A673 (cell line): Measurements from ENCODE around the gene DNAI2. TPM values are rescaled to one million over a fixed set of nuclear protein-coding genes. Genes with fewer than 3 reads are reported as not detected.

Source experiments
- BruUV-seq: library from RNA; stranded (reverse); fragments of 400-500 nt; replicated peaks from 2 replicates; lab custom pipeline; 2021; lab: Mats Ljungman, UMichigan
- CTCF ChIA-PET: fragments of 300-600 bp; sonication (Branson Sonifier 250); formaldehyde crosslinking; loops from one replicate; lab custom pipeline; 2022; ENCODE audit warnings: antibody characterized with exemption; lab: Charles Lee
- POLR2A ChIA-PET: fragments of 300-600 bp; sonication (Branson Sonifier 250); formaldehyde crosslinking; loops from one replicate; lab custom pipeline; 2022; ENCODE audit warnings: antibody characterized with exemption; ENCODE audit not compliant: low non-redundant PET; lab: Charles Lee
- DNase-seq: peaks from one replicate; pipeline ENCODE4 v3.0.0-alpha.2; 2015; ENCODE audit warnings: low spot score
- H3K27ac ChIP-seq: fragments of 200-600 bp; sonication (generic); 2 replicates; pipeline ENCODE4 v1.5.1; 2016; ENCODE audit warnings: mixed run types, low read depth, mild to moderate bottlenecking, mixed read lengths, antibody characterized with exemption, low read length; ENCODE audit not compliant: poor library complexity, severe bottlenecking
- H3K27me3 ChIP-seq: fragments of 200-600 bp; sonication (generic); replicated peaks from 2 replicates; pipeline ENCODE4 v1.6.1; 2017; ENCODE audit warnings: mixed run types, low read depth, mild to moderate bottlenecking, mixed read lengths, antibody characterized with exemption, low read length; ENCODE audit not compliant: insufficient read depth, poor library complexity
- H3K36me3 ChIP-seq: fragments of 200-600 bp; sonication (generic); 2 replicates; pipeline ENCODE4 v1.6.1; 2016; ENCODE audit warnings: mixed run types, mild to moderate bottlenecking, mixed read lengths, antibody characterized with exemption, low read length; ENCODE audit not compliant: insufficient read depth, poor library complexity, severe bottlenecking
- H3K4me1 ChIP-seq: fragments of 200-600 bp; sonication (generic); 2 replicates; pipeline ENCODE4 v1.6.1; 2017; ENCODE audit warnings: mixed run types, mild to moderate bottlenecking, mixed read lengths, antibody characterized with exemption, low read length; ENCODE audit not compliant: insufficient read depth, poor library complexity, severe bottlenecking
- H3K4me3 ChIP-seq: fragments of 200-600 bp; sonication (generic); 2 replicates; pipeline ENCODE4 v1.5.1; 2016; ENCODE audit warnings: low read depth, mixed run types, mild to moderate bottlenecking, mixed read lengths, low read length; ENCODE audit not compliant: poor library complexity, severe bottlenecking
- H3K9me3 ChIP-seq: fragments of 200-600 bp; sonication (generic); 2 replicates; pipeline ENCODE4 v1.6.1; 2016; ENCODE audit warnings: mixed run types, low read depth, mild to moderate bottlenecking, mixed read lengths, antibody characterized with exemption, low read length; ENCODE audit not compliant: poor library complexity, severe bottlenecking
- CTCF ChIP-seq: fragments of 300-800, 200-600 bp; sonication (generic); conservative IDR thresholded peaks from 2 replicates; pipeline ENCODE4 v1.5.1; 2017; ENCODE audit warnings: low read depth, mild to moderate bottlenecking, antibody characterized with exemption, low read length, moderate library complexity, mixed read lengths
- EZH2 ChIP-seq: fragments of 200-600 bp; sonication (generic); IDR thresholded peaks from 2 replicates; pipeline ENCODE4 v1.6.1; 2017; ENCODE audit warnings: borderline replicate concordance, low read depth, mild to moderate bottlenecking, mixed read lengths, antibody characterized with exemption, low read length; ENCODE audit not compliant: poor library complexity, severe bottlenecking
- intact Hi-C: fragments of 100-400 bp; cut with micrococcal nuclease; formaldehyde crosslinking; loops from one replicate; pipeline ENCODE4 v1.10.0; 2022; ENCODE audit not compliant: unreplicated experiment
- total RNA-seq: library from RNA; stranded (reverse); gene quantifications from 2 replicates; pipeline ENCODE4 v1.2.3, GENCODE V29; 2021

DNAI2 gene
- total RNA-seq, 1 experiment from 2014 or later = not detected

- Histone ChIP-seq H3K9me3 (no peaks in the 10 kb centered on the region), H3K4me3 (no peak overlapping the region), H3K27me3 (peaks cover 3% of the 10 kb centered on the region), H3K27ac (no peak overlapping the region), H3K36me3 (no peaks in the 10 kb centered on the region), H3K4me1 (no peaks in the 10 kb centered on the region)
- CTCF ChIA-PET = no interaction called here
- TF ChIP-seq EZH2 = no peak
- TF ChIP-seq CTCF = no peak
- DNase-seq = no peak
- no TSS peak for BruUV-seq
- intact Hi-C loops = no loop called here
- POLR2A ChIA-PET = no interaction called here
Observed at GRCh38 chr17:74270333-74270732, 3.7 kb upstream of the DNAI2 start.

GRCh38 chr17:74271281-74271680 lies 2.8 kb upstream of the DNAI2 start:
- no TSS peak for BruUV-seq
- H3K36me3 ChIP-seq = no peaks in the 10 kb centered on the region
- DNase-seq = no peak
- no peaks in the 10 kb centered on the region for H3K4me1 ChIP-seq
- intact Hi-C loops = no loop called here
- TF ChIP-seq EZH2 = no peak
- TF ChIP-seq CTCF = no peak
- no peaks in the 10 kb centered on the region for H3K9me3 ChIP-seq
- POLR2A ChIA-PET = no interaction called here
- CTCF ChIA-PET = no interaction called here
- H3K4me3 ChIP-seq = no peak overlapping the region
- H3K27ac ChIP-seq = no peak overlapping the region
- peaks cover 3% of the 10 kb centered on the region for H3K27me3 ChIP-seq

GRCh38 chr17:74271901-74272561 lies 2.0 kb upstream of the DNAI2 start:
- CTCF ChIA-PET = no interaction called here
- intact Hi-C loops = no loop called here
- no peak overlapping the region for H3K27ac ChIP-seq
- H3K4me1 ChIP-seq = no peaks in the 10 kb centered on the region
- peaks cover 3% of the 10 kb centered on the region for H3K27me3 ChIP-seq
- H3K9me3 ChIP-seq = no peaks in the 10 kb centered on the region
- POLR2A ChIA-PET = no interaction called here
- no TSS peak for BruUV-seq
- no peak for DNase-seq
- H3K36me3 ChIP-seq = no peaks in the 10 kb centered on the region
- TF ChIP-seq EZH2 = no peak
- TF ChIP-seq CTCF = no peak
- H3K4me3 ChIP-seq = no peak overlapping the region
